ENCODE results near the gene TMEM181. TPM values are rescaled to one million over a fixed set of nuclear protein-coding genes. Genes with fewer than 3 reads are reported as not detected.
A peak's percentile ranks its signal among the peaks of the same experiment; 100 is the strongest.
"Not testable (repeated sequence)": the region's sequence is repeated elsewhere in the genome, so short reads cannot be mapped to it uniquely, and the experiment has no call there.

The TMEM181 gene
- polyA plus RNA-seq, 1 donor from 2014 or later = 2.2 TPM

GRCh38 chr6:158606935-158607334 is 47.0 kb downstream of the TMEM181 start:
- peaks cover 4% of the 10 kb centered on the region for H3K36me3 Mint-ChIP-seq
- no peak overlapping the region for H3K4me3 Mint-ChIP-seq
- H3K4me1 Mint-ChIP-seq = peaks cover 0 to 5% (median 1%) of the 10 kb centered on the region in 3 donors
- no peaks in the 10 kb centered on the region for H3K9me3 Mint-ChIP-seq
- H3K27ac Mint-ChIP-seq = no peak overlapping the region
- no peaks in the 10 kb centered on the region for H3K27me3 Mint-ChIP-seq

- no peak overlapping the region for H3K27ac Mint-ChIP-seq
- peaks cover 0 to 5% (median 0%) of the 10 kb centered on the region in 3 donors for H3K4me1 Mint-ChIP-seq
- peaks cover 3% of the 10 kb centered on the region for H3K36me3 Mint-ChIP-seq
- H3K9me3 Mint-ChIP-seq = no peaks in the 10 kb centered on the region
- H3K4me3 Mint-ChIP-seq = no peak overlapping the region
- H3K27me3 Mint-ChIP-seq = no peaks in the 10 kb centered on the region
Observed at GRCh38 chr6:158607411-158608170, 47.7 kb downstream of the TMEM181 start.

GRCh38 chr6:158608221-158608620 is 48.3 kb downstream of the TMEM181 start:
- no peak overlapping the region for H3K27ac Mint-ChIP-seq
- no peaks in the 10 kb centered on the region for H3K27me3 Mint-ChIP-seq
- peaks cover 0 to 5% (median 0%) of the 10 kb centered on the region in 3 donors for H3K4me1 Mint-ChIP-seq
- no peaks in the 10 kb centered on the region for H3K9me3 Mint-ChIP-seq
- peaks cover 5% of the 10 kb centered on the region for H3K36me3 Mint-ChIP-seq
- no peak overlapping the region for H3K4me3 Mint-ChIP-seq

GRCh38 chr6:158609455-158610155 is 49.7 kb downstream of the TMEM181 start:
- H3K4me3 Mint-ChIP-seq = no peak overlapping the region
- peaks cover 9% of the 10 kb centered on the region for H3K36me3 Mint-ChIP-seq
- H3K27ac Mint-ChIP-seq = no peak overlapping the region
- H3K4me1 Mint-ChIP-seq = peaks cover 0 to 3% (median 0%) of the 10 kb centered on the region in 3 donors
- no peaks in the 10 kb centered on the region for H3K27me3 Mint-ChIP-seq
- peaks cover 0 to 2% (median 0%) of the 10 kb centered on the region in 3 donors for H3K9me3 Mint-ChIP-seq

- peaks cover 0 to under 1% (median 0%) of the 10 kb centered on the region in 3 donors for H3K4me1 Mint-ChIP-seq
- H3K36me3 Mint-ChIP-seq = peaks cover 16% of the 10 kb centered on the region
- peaks cover 0 to 4% (median 0%) of the 10 kb centered on the region in 3 donors for H3K9me3 Mint-ChIP-seq
- no peaks in the 10 kb centered on the region for H3K27me3 Mint-ChIP-seq
- no peak overlapping the region for H3K4me3 Mint-ChIP-seq
- peak overlapping the region in 1 of 3 donors; percentile 67 for H3K27ac Mint-ChIP-seq
Observed at GRCh38 chr6:158610319-158610968, 50.6 kb downstream of the TMEM181 start.

- Mint-ChIP-seq H3K36me3 (peaks cover 21% of the 10 kb centered on the region), H3K4me3 (no peak overlapping the region), H3K4me1 (no peaks in the 10 kb centered on the region), H3K9me3 (peaks cover 0 to 4% (median 0%) of the 10 kb centered on the region in 3 donors), H3K27ac (no peak overlapping the region), H3K27me3 (no peaks in the 10 kb centered on the region)
Observed at GRCh38 chr6:158611039-158611438, 51.1 kb downstream of the TMEM181 start.

GRCh38 chr6:158611541-158612370 is 51.9 kb downstream of the TMEM181 start:
- Mint-ChIP-seq H3K4me1 (no peaks in the 10 kb centered on the region), H3K9me3 (peaks cover 0 to 4% (median 0%) of the 10 kb centered on the region in 3 donors), H3K27ac (no peak overlapping the region), H3K27me3 (no peaks in the 10 kb centered on the region), H3K4me3 (no peak overlapping the region), H3K36me3 (peaks cover 24% of the 10 kb centered on the region)

- Mint-ChIP-seq H3K27ac (peak overlapping the region in 1 of 3 donors; percentile 76), H3K36me3 (peaks cover 25% of the 10 kb centered on the region)
- not testable (repeated sequence) for H3K27me3 Mint-ChIP-seq, H3K9me3 Mint-ChIP-seq, H3K4me1 Mint-ChIP-seq, H3K4me3 Mint-ChIP-seq
Observed at GRCh38 chr6:158614606-158615005, 54.7 kb downstream of the TMEM181 start.

- peaks cover 24% of the 10 kb centered on the region for H3K36me3 Mint-ChIP-seq
- not testable (repeated sequence) for H3K4me1 Mint-ChIP-seq, H3K9me3 Mint-ChIP-seq, H3K27me3 Mint-ChIP-seq, H3K27ac Mint-ChIP-seq, H3K4me3 Mint-ChIP-seq
Observed at GRCh38 chr6:158618289-158618688, 58.4 kb downstream of the TMEM181 start.

GRCh38 chr6:158619922-158620801 is 60.3 kb downstream of the TMEM181 start:
- Mint-ChIP-seq H3K4me1 (peaks cover 0 to 3% (median 2%) of the 10 kb centered on the region in 3 donors), H3K9me3 (no peaks in the 10 kb centered on the region), H3K27me3 (no peaks in the 10 kb centered on the region), H3K4me3 (no peak overlapping the region), H3K27ac (no peak overlapping the region), H3K36me3 (peaks cover 15% of the 10 kb centered on the region)

GRCh38 chr6:158620963-158621693 is 61.2 kb downstream of the TMEM181 start:
- H3K4me1 Mint-ChIP-seq = peaks cover 0 to 3% (median 2%) of the 10 kb centered on the region in 3 donors
- no peaks in the 10 kb centered on the region for H3K27me3 Mint-ChIP-seq
- no peaks in the 10 kb centered on the region for H3K9me3 Mint-ChIP-seq
- no peak overlapping the region for H3K27ac Mint-ChIP-seq
- no peak overlapping the region for H3K4me3 Mint-ChIP-seq
- peaks cover 8% of the 10 kb centered on the region for H3K36me3 Mint-ChIP-seq

GRCh38 chr6:158621694-158622544 is 62.0 kb downstream of the TMEM181 start:
- Mint-ChIP-seq H3K4me1 (peaks cover 0 to 3% (median 3%) of the 10 kb centered on the region in 3 donors), H3K9me3 (no peaks in the 10 kb centered on the region), H3K4me3 (no peak overlapping the region), H3K27ac (no peak overlapping the region), H3K27me3 (no peaks in the 10 kb centered on the region), H3K36me3 (peaks cover 6% of the 10 kb centered on the region)

Measured in IgD-negative memory B cell (primary cell).